NCI-H2081 (cell line): ENCODE measurements around the gene PIP4K2B.

Experiments
- DNase-seq, 2 experiments: peaks; one replicate each; lab custom pipeline; 2025; lab: John Stamatoyannopoulos, UW

The PIP4K2B gene

DNA sequence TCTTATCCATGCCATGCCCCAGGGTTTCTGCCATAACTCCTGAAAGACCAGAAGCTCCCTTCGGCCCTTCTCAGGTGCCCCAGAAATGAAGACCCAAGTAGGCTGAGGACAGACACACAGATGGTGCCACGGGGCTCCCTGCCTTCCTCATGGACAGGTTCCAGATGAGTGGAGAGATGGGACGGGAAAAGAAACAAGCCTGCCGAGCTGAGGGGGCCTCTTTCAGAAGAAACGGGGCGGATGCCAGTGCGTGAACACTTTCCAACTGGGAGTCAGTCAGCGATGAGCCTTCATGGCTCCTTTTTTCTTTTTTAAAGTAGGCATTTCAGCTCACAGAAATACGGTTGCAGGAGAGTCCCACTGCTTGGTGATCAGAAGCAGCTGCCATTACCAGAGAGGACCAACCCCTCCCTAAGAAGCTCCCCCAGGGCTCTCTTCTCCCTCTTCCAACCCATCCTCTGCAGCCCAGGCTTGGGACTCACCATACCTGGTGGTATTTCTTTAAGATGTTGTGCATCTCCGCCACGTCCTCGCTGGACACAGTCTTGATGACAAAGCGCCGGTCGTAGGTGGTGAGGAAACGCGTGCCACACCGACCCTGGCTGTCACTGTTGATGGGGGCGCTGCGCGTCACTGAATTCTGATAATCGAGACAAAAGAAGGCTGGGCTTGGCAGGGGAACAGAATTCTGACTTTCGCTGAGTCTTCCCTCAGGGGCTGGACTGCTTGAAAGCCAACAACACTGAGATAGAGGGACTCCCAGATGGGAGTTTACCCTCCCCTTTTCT lies 19.2 kb downstream of the PIP4K2B start:
- no peak for DNase-seq

DNA sequence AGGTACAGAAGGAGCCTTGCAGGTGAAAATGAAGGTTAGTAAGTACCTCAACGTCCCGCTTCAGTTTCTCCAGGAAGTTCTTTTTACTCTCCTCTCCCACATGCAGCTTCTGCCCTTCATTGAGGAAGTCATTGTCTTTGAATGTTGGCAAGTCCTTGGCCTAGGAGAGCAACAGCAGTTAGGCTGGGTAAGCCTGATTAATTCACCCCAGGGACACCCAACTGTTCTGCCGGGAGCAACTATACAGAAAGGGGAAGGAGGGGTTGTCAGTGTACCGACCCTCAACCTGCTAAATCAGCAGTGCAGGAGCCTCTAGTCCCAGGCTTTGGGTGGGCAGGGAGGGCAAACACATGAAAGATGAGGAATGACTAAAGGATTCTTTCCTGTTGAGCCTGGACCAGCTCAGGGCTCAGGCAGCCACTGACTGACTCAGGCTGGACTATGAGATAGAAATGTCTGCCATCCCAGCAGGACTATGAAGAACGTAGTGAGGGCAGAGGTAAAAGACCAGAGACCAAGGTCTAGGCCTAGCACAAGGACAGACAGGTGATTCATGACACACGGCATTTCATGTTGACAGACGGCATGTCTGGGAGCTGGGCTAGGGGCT lies 21.6 kb downstream of the PIP4K2B start:
- DNase-seq = no peak

DNA sequence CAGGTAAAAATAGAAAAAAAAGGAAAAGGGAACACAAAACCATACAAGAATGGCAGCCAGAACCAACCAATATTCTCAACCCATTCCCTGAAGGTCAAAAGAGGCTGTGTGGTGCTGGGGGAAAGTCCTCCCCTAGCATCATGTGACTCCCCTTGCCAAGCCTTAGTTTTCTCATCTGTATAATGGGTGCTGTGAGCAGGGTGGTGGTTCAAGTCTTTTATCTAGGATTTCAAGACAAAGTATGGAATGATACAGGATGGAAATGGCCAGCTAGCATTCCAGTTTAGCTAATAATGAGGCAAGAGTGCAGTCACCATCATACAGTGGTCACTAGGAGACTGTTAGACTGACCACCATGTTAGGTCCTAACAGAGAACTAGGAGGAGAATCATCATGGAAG lies 26.1 kb downstream of the PIP4K2B start:
- DNase-seq = no peak

DNA sequence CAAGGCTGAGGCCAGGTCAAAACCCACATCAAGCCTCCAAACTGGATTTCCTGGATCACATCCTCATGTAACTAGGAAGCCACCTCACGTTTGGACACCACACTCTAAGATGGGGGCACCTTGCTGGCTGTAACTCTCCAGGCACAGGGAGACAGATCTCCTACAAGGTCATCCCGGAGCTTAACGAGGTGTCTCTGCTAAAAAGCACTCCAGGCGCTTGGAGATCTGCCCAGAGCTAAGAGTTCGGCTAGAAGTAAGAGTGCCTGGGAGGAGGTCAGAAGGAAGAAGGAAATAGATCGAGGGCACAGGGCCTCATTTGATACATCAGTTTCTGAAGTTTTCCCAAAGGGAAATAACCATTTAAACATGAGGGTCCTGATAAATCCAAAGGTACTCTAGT lies 30.9 kb downstream of the PIP4K2B start:
- DNase-seq = no peak

DNA sequence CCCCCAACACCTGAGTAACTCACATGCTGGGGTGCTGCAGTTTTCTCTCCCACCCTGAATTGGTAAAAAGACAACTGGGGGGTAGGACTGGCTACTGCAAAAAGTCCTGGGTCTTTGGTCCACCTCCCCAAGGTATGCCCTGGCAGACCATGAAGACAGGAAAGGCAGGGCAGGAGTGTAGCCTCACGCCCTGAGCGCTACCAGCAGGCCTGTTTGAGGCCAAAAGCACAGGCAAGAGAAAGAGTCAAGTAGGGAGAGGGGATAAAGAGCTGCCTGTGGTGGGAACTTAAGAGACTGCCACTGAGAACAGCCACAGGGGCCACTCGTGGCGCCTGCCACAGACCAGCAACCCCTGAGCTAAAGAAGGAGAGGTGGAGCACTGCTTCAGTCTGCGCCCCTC lies 33.0 kb downstream of the PIP4K2B start:
- no peak for DNase-seq

DNA sequence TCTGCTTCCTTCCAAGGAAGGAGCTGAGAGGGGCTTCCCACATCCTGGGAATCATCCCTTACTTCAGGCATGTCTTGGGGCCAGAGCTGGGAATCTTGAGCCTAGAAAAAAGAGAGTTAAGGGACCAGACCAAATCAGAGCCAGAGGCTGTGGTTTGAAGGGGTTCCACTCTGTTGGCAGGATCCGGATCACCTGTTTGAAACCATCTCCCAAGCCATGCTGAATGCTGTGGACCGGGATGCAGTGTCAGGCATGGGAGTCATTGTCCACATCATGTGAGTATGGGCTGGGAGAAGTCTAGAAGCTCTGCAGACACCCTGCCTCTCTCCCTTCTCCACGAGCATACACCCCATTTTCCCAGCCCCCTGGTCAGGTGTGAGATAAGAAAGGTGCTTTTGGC lies 37.1 kb downstream of the PIP4K2B start:
- DNase-seq = no peak

DNA sequence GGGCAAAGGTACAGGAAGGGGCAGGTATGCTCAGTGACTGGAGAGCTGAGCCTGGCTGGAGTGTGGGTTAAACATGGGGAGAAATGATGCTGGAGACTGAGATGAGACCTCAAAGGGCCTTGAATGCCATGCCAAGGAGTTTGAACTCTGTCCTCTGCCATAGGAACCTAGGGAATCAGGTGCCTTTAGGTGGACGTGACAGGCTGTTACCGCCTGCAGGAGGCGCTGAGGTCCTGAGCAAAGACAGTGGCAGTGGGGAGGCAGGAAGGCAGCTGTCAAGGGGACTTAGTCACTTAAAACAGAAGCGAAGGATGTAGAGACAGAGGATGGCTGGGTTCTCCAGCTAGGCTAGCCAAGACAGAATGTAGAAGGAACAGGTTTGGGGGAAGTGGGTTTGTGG lies 37.7 kb downstream of the PIP4K2B start:
- DNase-seq = peak; percentile 20 to 28

DNA sequence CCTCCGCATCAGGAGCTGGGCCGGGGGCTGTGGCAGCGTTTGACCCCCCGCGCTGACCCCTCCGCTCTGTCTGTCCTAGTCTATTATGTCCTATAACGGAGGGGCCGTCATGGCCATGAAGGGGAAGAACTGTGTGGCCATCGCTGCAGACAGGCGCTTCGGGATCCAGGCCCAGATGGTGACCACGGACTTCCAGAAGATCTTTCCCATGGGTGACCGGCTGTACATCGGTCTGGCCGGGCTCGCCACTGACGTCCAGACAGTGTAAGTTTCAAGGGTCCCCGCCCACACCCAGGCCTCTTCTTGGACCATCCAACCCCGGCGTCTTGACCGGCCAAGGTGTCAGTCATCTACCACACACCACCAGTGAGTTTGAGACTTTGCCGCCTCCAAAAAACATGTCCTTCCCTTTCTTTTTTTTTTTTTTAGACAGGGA lies 46.3 kb downstream of the PIP4K2B start:
- DNase-seq = no peak

DNA sequence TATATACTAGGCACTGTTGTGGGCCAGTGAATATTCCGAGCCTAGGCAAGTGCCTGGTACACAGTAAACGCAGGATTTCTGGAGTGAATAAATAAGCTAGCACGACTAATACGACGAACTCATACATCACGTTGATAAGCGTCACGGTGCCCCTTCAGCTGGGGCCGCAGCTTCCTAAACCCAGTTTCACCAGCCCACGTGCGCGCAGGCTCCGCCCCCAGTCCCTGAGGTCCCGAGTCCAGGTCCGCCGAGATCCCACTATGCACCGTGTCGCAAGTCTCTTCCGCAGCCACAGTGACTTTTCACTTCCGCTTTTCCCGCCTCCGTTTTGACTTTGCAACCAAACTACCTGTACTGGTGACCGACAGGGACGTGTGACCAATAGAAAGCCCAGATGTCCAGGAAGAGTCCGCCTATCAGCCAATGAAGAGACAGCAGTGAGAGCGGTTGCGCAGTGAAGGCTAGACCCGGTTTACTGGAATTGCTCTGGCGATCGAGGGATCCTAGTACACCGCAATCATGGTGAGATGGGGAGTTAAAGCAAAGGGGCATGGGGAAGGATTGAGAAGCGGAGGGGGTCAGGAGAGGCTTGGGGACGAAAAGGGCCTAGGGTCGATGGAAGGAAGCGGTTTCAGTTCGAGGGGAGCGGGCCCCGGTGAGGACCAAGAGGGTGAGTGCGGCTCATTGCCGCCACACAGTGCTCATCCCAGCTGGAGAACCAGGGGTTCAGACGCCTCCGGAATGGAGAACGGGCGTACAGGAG lies 46.9 kb downstream of the PIP4K2B start, which contains the start of gene PSMB3:
Gene PSMB3 (plus strand): TSS at position 434 of the 763 bp plus-strand sequence. CDS start 86 bp downstream, at position 520.
- peak; percentile 99 to 100 for DNase-seq

DNA sequence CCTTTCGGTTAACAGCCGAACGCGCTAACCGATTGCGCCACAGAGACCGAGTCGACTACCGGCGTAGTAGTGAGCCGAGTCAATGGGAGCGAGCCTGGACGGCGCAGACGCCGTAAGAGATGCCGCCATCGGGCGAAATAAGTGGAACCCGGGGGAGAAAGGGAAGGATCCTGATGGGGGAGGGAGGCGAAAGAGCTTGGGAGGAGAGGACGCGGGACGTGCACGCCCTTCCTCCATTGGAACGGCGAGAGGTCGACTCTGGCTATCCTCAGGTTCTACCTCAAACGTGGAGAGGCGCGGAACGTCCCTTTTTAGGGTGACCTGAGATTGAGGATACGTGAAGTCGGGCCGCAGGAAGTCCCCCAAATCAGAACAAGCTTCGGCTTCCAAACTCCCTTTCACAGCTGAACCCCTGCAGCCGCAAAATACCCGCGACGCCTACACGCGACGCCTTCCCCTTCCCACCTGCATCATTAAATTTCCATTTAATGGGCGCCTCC lies 47.5 kb downstream of the PIP4K2B start:
- DNase-seq = peak; percentile 85 to 88

DNA sequence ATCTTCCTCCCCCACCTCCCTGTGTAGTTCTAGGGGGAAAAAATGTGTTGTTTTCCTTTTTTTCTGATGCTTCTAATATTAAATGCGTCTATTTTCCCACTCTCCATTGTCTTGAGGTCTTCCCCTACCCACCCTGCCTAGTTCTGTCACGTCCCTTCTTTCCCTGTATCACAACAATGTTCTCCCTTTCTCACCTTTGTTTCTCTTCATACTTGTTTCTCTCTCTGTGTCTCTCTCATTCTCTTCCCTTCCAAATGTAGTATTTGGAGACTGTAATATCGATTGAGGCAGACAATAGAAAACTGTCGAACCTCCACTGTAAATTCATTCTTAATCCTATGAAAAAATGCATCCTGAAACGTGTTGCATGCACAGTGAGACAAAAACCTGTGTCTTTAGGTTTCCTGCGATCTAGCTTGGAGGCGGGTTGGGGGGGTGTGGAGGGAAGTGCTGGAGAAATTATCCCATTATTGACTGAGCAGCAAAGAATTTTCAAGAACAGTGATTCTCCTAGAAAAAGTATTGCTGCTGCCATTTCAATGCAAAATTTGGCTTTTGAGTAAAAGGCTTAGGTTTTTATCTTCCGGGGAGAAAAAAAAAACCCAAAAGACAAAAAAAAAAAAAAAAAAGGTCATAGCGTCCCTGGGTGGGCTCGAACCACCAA lies 48.1 kb downstream of the PIP4K2B start:
- DNase-seq = peak; percentile 59 to 78

DNA sequence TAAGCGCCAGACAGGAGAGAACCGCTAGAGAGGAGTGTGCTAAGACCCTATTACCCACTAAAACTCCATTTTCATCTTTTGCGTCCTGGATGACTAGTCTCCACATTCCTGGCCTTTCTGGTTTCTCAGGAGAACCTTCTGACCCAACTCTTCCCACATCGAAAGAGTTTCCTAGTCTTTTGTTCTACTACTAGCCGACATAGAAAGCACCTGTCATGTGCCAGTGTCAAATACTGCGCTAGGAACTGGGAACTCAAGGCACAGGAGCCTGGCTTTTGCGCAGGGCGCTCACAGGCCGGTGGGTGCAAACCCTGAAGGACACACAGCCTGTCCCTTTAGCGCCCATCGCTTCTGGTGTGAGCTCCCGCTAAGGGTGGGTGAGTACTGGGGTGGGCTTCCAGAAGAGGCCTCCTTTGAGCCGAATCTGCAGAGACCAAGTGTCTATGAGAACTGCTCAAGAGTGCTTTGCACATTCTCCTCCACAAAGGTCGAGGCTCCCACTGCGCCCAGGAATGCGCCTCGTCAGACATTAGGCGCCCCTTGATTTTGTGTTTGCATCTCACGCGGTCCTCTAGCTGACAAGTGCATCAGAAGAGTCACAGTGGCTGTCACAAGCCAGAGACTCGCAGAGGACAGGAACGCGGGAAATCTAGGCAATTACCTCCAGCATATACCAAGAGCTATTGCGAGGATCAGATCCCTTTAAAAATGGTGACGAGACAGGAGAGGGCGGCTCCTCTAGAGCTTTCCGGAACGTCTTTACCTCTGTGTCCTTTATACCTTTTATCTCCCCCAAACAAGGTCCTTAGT lies 48.8 kb downstream of the PIP4K2B start:
- peak; percentile 25 to 57 for DNase-seq

DNA sequence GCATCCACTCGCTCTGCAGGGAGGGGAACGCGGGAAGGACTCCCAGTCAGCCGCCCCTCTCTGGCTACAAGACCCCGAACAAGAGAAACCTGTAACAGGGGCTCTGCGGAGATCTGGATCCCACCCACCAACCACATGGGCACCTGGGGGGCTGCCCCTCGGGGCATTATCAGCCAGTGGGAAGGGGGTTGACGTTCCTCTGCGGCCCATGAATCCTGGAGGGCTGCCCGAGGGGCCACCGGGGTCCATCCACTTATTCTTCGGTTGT lies 49.4 kb downstream of the PIP4K2B start:
- no peak for DNase-seq

DNA sequence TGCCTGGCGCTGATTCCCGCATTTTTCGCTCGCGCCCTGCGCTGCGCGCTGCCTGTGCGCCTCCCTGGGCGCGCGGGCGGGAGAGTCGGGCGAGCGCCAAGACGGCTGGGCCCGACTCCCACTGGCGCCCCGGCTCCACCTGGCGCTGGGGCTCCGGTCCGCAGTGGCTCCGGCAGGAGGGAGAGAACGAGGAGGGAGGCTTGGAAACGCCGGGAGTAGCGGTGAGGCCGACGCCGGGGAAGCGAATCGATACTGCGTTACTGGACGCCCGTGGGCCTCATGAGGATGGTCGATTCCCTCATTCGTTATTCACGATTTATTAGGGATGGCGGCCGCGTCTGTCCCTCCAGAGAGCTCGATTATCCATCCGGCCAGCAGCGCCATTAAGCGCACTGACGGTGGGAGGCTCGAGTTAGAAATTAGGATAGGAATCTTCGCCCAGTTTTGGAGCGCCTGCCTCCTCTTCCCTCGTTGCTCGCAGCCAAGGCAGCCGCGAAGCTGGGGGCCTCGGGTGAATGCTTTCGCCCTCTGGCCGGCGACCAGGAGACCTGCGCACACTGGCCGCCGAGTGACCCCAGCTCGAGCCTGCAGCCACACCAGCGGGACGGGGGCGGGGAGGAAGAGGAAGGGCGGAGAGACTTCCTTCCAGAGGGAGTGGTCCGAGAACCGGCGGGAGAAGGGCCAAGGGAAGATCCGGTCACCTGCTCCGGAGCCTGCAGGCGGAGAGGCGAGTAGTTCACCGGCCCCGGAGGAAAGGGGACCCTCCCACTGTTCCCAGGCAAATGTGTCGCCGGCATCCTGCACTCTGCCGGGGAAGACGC lies 49.9 kb downstream of the PIP4K2B start:
- peak; percentile 59 to 79 for DNase-seq

DNA sequence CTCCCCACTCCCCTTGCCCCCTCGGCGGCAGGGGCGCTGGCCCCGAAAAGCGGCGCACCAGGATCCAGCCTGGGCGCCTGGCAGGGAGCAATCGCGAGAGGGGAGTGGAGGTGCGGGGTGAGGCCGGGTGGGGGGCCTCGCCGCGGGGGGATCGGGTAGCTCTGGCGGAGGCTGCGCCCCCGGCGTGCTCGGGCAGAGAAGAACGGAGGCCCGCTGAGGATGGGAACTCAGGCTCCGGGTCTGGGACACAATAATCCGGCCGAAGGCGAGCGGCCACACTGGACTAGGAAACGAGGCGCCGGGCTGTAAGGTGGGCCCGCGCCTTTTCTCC lies 50.5 kb downstream of the PIP4K2B start:
- DNase-seq = peak in 1 of 2 experiments; percentile 66

DNA sequence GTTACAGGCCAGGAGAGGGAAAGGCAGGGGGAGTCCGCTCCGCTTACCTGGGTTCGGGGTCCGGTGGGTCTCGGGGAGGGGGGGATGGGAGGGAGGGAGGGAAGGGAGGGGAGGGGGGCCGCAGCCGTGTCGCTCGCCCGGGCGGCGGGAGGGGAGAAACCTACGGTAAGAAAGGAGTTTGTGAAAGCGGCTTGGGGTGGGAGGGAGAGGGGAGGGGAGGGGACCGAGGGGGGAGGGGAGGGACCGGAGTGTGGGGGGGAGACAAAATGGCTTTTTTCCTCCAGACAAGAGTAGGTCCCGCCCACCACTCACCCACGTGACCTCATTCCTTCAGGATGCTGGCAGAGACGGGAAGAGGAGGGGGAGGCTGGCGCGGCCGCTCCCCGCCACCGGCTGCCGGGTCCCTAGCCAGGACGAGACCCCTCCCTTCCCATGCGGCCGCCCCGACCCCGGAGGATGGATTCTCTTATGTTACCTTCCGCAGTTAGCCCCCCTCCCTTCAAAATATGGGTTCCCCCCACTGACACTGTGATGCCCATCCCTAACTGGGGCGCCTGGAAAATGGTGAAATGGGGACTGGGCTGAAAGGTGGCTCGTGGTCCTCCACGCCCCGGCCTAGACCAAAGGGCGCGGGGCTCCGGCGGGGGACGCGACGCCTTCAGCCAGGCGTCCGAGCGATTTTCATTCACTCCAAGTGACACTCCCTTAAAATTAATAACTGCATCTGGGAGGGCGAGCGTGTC lies 51.0 kb downstream of the PIP4K2B start, which contains the start of gene PCGF2:
Gene PCGF2 (minus strand): TSS at position 188 of the 743 bp plus-strand sequence. CDS start 7,934 bp downstream, outside the sequence.
- peak; percentile 95 to 96 for DNase-seq

DNA sequence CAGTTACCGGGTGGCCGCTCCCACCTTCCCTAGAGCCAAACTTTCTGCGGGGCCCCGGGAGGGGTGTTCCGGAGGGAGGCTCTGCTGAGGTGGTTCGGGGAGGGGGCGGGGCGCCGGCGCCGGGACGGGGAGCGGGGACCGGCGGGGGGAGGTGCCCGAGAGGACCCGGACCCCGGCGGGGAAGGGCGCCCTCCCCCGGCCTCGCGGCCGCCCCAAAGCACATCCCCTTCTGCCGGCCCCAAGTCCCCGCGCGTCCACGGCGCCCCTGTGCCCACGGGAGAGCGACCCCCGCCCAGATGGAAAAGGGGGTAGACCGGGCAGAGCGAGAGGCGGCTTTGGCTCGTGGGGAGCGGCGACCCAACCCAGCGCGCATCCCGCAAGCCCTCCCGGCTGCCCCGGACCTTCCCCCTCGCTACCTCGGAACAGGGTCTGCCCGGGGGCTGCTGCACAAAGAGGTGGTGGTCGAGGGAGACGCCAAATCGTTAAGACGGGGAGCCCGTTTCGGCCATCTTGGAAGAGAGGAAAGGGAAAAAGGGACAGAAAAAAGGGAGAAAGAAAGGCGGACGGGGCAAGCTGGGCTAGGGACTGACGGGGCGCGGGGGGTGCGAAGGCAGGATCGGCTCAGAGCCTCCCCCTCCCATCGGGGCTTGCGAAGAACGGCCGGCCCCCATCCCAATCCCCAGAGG lies 51.8 kb downstream of the PIP4K2B start:
- peak; percentile 47 to 51 for DNase-seq

DNA sequence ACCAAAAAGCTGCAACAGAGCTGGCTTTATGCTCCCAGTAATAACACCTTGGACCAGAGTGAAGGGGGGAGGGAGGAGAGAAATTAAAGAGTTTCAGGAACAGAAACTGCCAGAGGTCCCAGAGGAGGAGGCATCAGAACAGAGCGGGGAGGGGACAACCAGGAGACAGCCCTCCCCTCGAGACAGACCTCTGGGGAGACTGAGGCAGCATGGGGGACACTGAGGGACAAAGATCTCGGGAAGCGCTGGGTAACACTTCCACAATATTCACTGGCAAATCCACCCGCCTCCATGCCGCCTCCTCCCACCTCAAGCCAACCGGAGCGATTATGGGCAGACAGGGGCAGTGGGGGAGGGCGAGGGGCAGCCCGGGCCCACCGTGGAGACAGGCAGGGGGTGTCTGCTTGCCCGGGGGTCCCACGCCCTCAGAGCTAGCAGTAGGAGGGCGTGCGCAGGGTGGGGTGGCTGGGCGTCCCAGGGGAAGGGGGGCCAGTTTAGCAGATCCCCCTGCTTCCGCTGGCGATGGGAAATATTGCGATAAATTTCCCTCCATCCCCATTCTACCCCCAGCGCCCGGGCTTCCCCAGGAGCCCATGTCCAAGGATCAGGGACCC lies 52.4 kb downstream of the PIP4K2B start:
- DNase-seq = no peak
